Ishikawa (cell line): ENCODE results near the gene MST1R.

Source experiments
- CEBPB ChIP-seq: IDR thresholded peaks from 2 replicates; pipeline ENCODE4 v1.6.1; 2012
- CREB1 ChIP-seq: IDR thresholded peaks from 2 replicates; pipeline ENCODE4 v1.6.1; 2012; ENCODE audit warnings: low read depth
- EGR1 ChIP-seq: IDR thresholded peaks from 2 replicates; pipeline ENCODE4 v1.6.1; 2012
- EP300 ChIP-seq: IDR thresholded peaks from 2 replicates; pipeline ENCODE4 v1.6.1; 2012; ENCODE audit warnings: borderline replicate concordance
- FOXM1 ChIP-seq: IDR thresholded peaks from 2 replicates; pipeline ENCODE4 v1.6.1; 2012; ENCODE audit warnings: low read depth, borderline replicate concordance
- NFIC ChIP-seq: IDR thresholded peaks from 2 replicates; pipeline ENCODE4 v1.6.1; 2012
- RAD21 ChIP-seq: IDR thresholded peaks from 2 replicates; pipeline ENCODE4 v1.6.1; 2012; ENCODE audit warnings: low read depth
- TAF1 ChIP-seq: IDR thresholded peaks from 2 replicates; pipeline ENCODE4 v1.6.1; 2012; ENCODE audit warnings: low read depth, mild to moderate bottlenecking
- TCF12 ChIP-seq: IDR thresholded peaks from 2 replicates; pipeline ENCODE4 v1.6.1; 2012; ENCODE audit warnings: low read depth
- TEAD4 ChIP-seq: IDR thresholded peaks from 2 replicates; pipeline ENCODE4 v1.6.1; 2012
- YY1 ChIP-seq: IDR thresholded peaks from 2 replicates; pipeline ENCODE4 v1.6.1; 2012; ENCODE audit warnings: low read depth
- ZBTB7A ChIP-seq: IDR thresholded peaks from 2 replicates; pipeline ENCODE4 v1.6.1; 2012; ENCODE audit warnings: low read depth
- TF ChIP-seq, protein P1 (sequence below): IDR thresholded peaks from 2 replicates; pipeline ENCODE4 v1.6.1; 2012; ENCODE audit warnings: low read depth, mild to moderate bottlenecking
- TF ChIP-seq, protein P2 (sequence below): IDR thresholded peaks from 2 replicates; pipeline ENCODE4 v1.6.1; 2012
- TF ChIP-seq, protein P3 (sequence below): IDR thresholded peaks from 2 replicates; pipeline ENCODE4 v1.6.1; 2012

Gene MST1R

DNA sequence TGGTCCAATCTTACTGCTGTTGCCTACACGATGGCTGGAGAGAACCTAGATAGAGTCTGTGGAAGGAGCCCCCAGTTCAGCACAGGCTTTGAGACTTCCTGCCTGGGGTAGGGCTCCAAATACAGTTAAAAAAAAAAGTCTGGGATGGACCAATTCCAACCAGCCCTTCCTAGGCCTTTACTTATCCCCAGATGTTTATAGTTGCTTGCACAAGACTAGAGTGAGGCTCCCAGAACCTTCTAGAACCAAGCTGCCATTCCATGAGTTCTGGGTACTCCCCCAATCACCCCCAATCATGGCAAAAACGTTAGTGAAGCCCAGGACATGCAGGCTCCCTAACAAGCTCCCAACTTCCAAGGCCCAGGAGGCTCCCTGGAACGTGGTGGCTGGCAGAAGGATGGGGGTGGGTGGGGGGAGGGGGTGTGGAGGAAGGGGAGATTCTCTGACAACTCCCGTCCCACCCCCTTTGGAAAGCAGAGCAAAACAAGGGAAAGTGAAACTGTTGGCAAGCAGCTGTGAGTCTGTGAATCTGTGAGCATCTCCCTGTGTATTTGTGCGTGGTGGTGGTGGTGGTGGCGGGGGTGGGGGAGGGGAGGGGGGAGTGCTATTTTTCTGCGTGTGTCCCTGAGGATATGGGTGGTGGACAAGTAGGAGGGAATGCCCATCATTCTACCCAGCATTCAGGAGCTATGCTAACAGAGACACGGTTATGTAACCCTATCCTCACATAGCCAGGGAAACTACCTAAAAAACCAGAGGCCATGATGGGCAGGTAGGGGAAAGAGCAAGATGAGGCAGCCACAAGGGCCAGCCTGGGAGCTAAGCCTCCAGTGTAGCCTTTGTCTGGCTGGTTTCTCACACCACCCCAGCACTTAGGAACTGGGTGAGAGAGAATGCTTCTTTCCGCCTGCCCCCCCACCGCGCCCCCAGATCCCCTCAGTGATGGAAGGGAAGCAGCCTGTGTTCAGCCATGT lies 2.0 kb downstream of the MST1R start:
- TF ChIP-seq FOXM1 = no peak
- TF ChIP-seq EGR1 = no peak

DNA sequence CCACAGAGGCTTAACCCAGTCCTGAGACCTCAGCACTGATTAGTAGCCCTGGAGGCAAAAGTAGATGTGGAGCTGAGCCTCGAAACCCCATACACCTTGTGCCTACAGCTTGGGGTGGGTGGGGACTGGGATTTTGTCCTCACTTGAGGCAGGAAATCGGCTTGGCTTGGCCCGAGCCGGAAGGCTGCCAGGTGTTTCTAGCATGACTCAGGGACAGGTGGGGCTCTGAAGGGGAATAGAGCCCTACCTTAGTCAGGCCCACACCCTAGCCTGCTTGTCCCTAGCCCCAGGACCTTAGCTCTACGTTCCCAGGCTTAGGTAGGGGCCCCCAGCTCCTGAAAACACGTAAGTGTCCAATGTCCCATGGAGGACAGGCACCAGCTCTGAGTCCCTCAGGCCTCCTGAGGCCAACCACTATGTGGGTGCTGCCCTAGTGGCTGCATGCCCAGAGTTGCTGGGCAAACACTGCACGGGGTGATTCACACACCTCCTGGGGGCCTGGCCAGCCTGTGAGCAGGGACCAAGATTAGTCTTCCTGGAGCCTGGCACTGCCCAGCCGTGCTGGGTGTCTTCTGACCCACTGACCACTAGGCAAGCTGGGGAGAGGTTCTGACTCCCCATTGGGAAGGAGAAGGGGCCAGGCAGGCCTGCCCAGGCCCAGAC lies 3.1 kb downstream of the MST1R start:
- peak; percentile 63; the same call in 1 of the 2 replicates for TF ChIP-seq NFIC
- TF ChIP-seq, protein P1, sequence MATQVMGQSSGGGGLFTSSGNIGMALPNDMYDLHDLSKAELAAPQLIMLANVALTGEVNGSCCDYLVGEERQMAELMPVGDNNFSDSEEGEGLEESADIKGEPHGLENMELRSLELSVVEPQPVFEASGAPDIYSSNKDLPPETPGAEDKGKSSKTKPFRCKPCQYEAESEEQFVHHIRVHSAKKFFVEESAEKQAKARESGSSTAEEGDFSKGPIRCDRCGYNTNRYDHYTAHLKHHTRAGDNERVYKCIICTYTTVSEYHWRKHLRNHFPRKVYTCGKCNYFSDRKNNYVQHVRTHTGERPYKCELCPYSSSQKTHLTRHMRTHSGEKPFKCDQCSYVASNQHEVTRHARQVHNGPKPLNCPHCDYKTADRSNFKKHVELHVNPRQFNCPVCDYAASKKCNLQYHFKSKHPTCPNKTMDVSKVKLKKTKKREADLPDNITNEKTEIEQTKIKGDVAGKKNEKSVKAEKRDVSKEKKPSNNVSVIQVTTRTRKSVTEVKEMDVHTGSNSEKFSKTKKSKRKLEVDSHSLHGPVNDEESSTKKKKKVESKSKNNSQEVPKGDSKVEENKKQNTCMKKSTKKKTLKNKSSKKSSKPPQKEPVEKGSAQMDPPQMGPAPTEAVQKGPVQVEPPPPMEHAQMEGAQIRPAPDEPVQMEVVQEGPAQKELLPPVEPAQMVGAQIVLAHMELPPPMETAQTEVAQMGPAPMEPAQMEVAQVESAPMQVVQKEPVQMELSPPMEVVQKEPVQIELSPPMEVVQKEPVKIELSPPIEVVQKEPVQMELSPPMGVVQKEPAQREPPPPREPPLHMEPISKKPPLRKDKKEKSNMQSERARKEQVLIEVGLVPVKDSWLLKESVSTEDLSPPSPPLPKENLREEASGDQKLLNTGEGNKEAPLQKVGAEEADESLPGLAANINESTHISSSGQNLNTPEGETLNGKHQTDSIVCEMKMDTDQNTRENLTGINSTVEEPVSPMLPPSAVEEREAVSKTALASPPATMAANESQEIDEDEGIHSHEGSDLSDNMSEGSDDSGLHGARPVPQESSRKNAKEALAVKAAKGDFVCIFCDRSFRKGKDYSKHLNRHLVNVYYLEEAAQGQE = no peak
- TF ChIP-seq TAF1 = no peak
- no peak for TF ChIP-seq CREB1
- peak; percentile 36; the same call in 1 of the 2 replicates for TF ChIP-seq FOXM1
- TF ChIP-seq TCF12 = peak; percentile 77
- TF ChIP-seq ZBTB7A = no peak
- peak; percentile 56; the same call in 1 of the 2 replicates for TF ChIP-seq TEAD4
- no peak for TF ChIP-seq EGR1
- TF ChIP-seq YY1 = no peak
- TF ChIP-seq, protein P2, sequence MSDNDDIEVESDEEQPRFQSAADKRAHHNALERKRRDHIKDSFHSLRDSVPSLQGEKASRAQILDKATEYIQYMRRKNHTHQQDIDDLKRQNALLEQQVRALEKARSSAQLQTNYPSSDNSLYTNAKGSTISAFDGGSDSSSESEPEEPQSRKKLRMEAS = peak; percentile 87
- no peak for TF ChIP-seq CEBPB
- TF ChIP-seq, protein P3, sequence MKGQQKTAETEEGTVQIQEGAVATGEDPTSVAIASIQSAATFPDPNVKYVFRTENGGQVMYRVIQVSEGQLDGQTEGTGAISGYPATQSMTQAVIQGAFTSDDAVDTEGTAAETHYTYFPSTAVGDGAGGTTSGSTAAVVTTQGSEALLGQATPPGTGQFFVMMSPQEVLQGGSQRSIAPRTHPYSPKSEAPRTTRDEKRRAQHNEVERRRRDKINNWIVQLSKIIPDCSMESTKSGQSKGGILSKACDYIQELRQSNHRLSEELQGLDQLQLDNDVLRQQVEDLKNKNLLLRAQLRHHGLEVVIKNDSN = no peak
- TF ChIP-seq EP300 = peak; percentile 64; the same call in 1 of the 2 replicates
- no peak for TF ChIP-seq RAD21

DNA sequence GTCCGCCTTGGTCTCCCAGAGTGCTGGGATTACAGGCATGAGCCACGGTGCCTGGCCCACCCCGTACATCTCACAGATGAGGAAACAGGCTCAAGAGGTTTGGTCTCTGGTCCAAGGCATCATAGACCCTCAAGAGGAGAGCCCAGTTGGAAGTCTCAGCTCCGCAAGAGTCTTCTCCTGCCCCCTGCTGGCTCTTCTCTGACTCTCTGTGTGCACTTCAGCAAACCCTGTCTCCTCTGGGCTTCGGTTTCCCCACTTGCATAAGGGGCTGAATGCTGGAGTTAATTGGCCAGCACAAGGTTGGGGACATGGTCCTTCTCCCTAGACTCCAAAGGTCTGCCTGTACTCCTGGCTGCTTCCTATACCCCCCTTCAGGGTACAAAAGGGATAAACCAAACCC lies 3.9 kb downstream of the MST1R start:
- TF ChIP-seq RAD21 = peak; percentile 15; the same call in 1 of the 2 replicates
- TF ChIP-seq CREB1 = no peak

DNA sequence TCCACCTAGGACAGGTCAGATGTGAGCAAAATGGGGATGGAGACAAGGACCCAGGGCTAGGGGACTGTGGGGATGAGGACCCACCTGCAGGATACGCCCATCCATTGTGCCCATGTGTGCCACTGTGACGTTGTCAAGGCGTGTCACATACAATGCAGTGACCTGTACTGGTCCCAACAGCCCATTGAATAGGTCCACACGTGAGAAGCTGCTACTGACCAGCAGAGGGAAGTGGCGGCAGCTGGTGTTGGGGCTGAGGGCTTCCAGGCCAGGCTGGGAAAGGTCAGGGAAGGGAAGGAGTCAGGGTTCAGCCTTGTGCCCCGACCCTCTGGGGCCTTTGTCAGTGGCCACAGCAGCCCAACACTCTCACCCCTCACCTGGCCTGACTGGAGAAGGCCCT lies 4.7 kb downstream of the MST1R start:
- TF ChIP-seq TEAD4 = no peak

DNA sequence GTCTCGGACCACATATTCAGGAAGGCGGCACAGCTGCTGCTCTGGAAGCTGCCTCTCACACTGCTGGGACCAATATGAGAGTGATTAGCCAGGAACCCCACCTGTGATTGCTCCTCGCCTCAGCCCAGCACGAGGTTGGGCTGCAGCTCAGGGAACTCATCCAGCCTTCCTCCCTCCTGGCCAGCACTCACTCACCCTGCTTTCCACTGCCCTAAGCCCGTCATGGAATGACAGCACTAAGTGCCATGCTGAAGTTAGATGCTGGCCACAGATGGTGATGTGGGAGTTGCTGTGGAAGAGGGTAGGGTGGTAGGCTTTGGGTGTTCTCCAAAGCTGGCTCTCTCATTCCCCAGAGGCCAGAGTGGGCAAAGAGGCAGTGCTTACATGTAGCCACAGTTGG lies 7.3 kb downstream of the MST1R start:
- no peak for TF ChIP-seq NFIC
- TF ChIP-seq, protein P3 = no peak
- TF ChIP-seq, protein P1 = no peak
- TF ChIP-seq, protein P2 = no peak
- no peak for TF ChIP-seq YY1
- no peak for TF ChIP-seq ZBTB7A
- TF ChIP-seq EGR1 = no peak
- no peak for TF ChIP-seq TEAD4
- no peak for TF ChIP-seq TCF12
- TF ChIP-seq CREB1 = no peak
- no peak for TF ChIP-seq CEBPB
- no peak for TF ChIP-seq EP300
- TF ChIP-seq FOXM1 = no peak
- TF ChIP-seq RAD21 = no peak
- TF ChIP-seq TAF1 = no peak

DNA sequence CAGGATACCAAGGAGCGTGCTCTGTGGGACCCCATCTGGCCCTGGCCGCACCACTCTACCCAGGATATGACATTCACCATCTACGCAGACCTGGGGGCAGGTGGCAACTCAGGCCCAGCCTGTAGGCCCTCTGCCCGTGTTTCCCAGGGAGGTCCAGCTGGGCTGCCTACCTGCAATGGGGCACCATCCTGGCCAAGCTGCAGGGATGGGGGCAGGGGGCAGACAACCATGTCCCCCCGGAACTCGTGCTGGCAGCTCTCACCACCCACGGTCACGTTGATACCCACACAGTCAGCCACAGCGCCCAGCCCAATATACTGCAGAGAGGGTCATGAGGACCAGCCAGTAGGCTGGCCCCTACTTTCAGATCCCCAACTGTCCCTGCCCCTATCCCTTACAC lies 7.9 kb downstream of the MST1R start:
- TF ChIP-seq RAD21 = no peak
